K562 (cell line): ENCODE measurements around the gene PPP6C. TPM values are rescaled to one million over a fixed set of nuclear protein-coding genes. Genes with fewer than 3 reads are reported as not detected.
A peak's percentile ranks its signal among the peaks of the same experiment; 100 is the strongest.

Source experiments
- ATAC-seq: fragments of 200-7000 bp; cut with Tn5 transposase; 3 replicates; pipeline ENCODE4 v1.9.1; 2020; ENCODE audit warnings: moderate library complexity
- BruUV-seq: library from RNA; stranded (reverse); fragments of 400-500 nt; replicated peaks from 2 replicates; lab custom pipeline; 2021; lab: Mats Ljungman, UMichigan
- CTCF ChIA-PET: fragments of 300-600 bp; formaldehyde crosslinking; extraction: SDS; loops from one replicate; lab custom pipeline; 2021; ENCODE audit warnings: low intra/inter-chr PET ratio; lab: Yijun Ruan, JAX
- POLR2A ChIA-PET: fragments of 300-600, 350-650 bp; sonication (Branson Sonifier 250); formaldehyde crosslinking; extraction: SDS; loops from one replicate; lab custom pipeline; 2021; ENCODE audit warnings: antibody characterized with exemption, inconsistent platforms; lab: Yijun Ruan, JAX
- DNase-seq, 4 experiments: peaks; one replicate each; pipeline versions ENCODE4 v3.0.0 to v3.0.0-alpha.2; 2011 to 2018; ENCODE audit warnings: low spot score in 3 of 4, mixed read lengths in 3 of 4; ENCODE audit errors: extremely low read depth in 1 of 4
- FAIRE-seq: peaks from 2 replicates; lab custom pipeline; 2011; peaks lifted over from hg19 to GRCh38; lab: Jason Lieb, UNC
- H2AFZ ChIP-seq: 2 replicates; pipeline ENCODE4 v1.6.0; 2011; ENCODE audit warnings: low read depth, low read length, control low read depth, inconsistent platforms
- H3K27ac ChIP-seq: fragments of 200-600 bp; 3 replicates; pipeline ENCODE4 v1.8.0; 2011; ENCODE audit warnings: low read depth, mild to moderate bottlenecking, control low read depth, inconsistent platforms, low read length, moderate library complexity, mixed read lengths; ENCODE audit errors: extremely low read depth
- H3K27me3 ChIP-seq, 2 experiments: fragments of 300-600 bp in 1 of 2; 2 replicates in 1 of 2; 3 replicates in 1 of 2; pipeline versions ENCODE4 v1.6.0 to v1.8.0; 2011; ENCODE audit warnings: inconsistent platforms in 2 of 2, low read length in 2 of 2, mild to moderate bottlenecking in 1 of 2, mixed read lengths in 1 of 2, moderate library complexity in 1 of 2; ENCODE audit not compliant: control insufficient read depth in 2 of 2, insufficient read depth in 2 of 2
- H3K36me3 ChIP-seq: fragments of 300-600 bp; 3 replicates; pipeline ENCODE4 v1.8.0; 2011; ENCODE audit warnings: mild to moderate bottlenecking, low read length, inconsistent platforms; ENCODE audit not compliant: control insufficient read depth, insufficient read depth
- H3K4me1 ChIP-seq, 2 experiments: fragments of 200-600 bp in 1 of 2; replicated peaks in 1 of 2; 2 replicates in 1 of 2; 3 replicates in 1 of 2; pipeline versions ENCODE4 v1.5.1 to v1.8.0; 2011; ENCODE audit warnings: inconsistent platforms in 2 of 2, low read length in 2 of 2, mild to moderate bottlenecking in 1 of 2, mixed read lengths in 1 of 2, moderate library complexity in 1 of 2; ENCODE audit not compliant: control insufficient read depth in 2 of 2, insufficient read depth in 2 of 2
- H3K4me2 ChIP-seq: 2 replicates; pipeline ENCODE4 v1.6.1; 2011; ENCODE audit warnings: low read length, control low read depth, inconsistent platforms, mixed read lengths; ENCODE audit not compliant: insufficient read depth
- H3K4me3 ChIP-seq: fragments of 200-600 bp; sonication (generic), shearing (Covaris generic); 2 replicates; pipeline ENCODE4 v1.5.1; 2016; ENCODE audit warnings: control low read depth, inconsistent platforms
- H3K79me2 ChIP-seq: fragments of 200-600 bp; 3 replicates; pipeline ENCODE4 v1.8.0; 2011; ENCODE audit warnings: low read length, inconsistent platforms; ENCODE audit not compliant: control insufficient read depth, insufficient read depth
- H3K9ac ChIP-seq, 2 experiments: 2 replicates each; pipeline versions ENCODE4 v1.6.0 to v1.6.1; 2011; ENCODE audit warnings: low read depth in 2 of 2, low read length in 2 of 2, control low read depth in 1 of 2, inconsistent platforms in 1 of 2, mild to moderate bottlenecking in 1 of 2, mixed read lengths in 1 of 2; ENCODE audit not compliant: insufficient read depth in 1 of 2
- H3K9me1 ChIP-seq: one replicate; pipeline ENCODE4 v1.6.0; 2011; ENCODE audit warnings: inconsistent platforms, mild to moderate bottlenecking, low read length, moderate library complexity; ENCODE audit not compliant: control insufficient read depth, insufficient read depth
- H3K9me3 ChIP-seq: replicated peaks from 2 replicates; pipeline ENCODE4 v1.5.1; 2011; ENCODE audit warnings: low read depth, low read length, inconsistent platforms; ENCODE audit not compliant: control insufficient read depth, insufficient read depth
- H4K20me1 ChIP-seq: replicated peaks from 2 replicates; pipeline ENCODE4 v1.6.1; 2011; ENCODE audit warnings: low read length, inconsistent platforms, mixed read lengths; ENCODE audit not compliant: control insufficient read depth, insufficient read depth
- ELF2 ChIP-seq: fragments of 250-450 bp; sonication (Bioruptor Pico); IDR thresholded peaks from 2 replicates; pipeline ENCODE4 v1.5.0; 2021; ENCODE audit warnings: mild to moderate bottlenecking
- GABPB1 ChIP-seq: sonication (generic); formaldehyde crosslinking; IDR thresholded peaks from 2 replicates; pipeline ENCODE4 v1.8.0; 2022; ENCODE audit warnings: mild to moderate bottlenecking, missing genetic modification reagents
- NR2C2 ChIP-seq, 2 experiments: fragments of 200-800 bp in 1 of 2; sonication (Bioruptor generic) in 1 of 2; sonication (generic) in 1 of 2; formaldehyde crosslinking in 1 of 2; IDR thresholded peaks; 2 replicates each; pipeline versions ENCODE4 v1.6.1 to v1.8.0; 2016 to 2022; ENCODE audit warnings: mild to moderate bottlenecking in 1 of 2, missing compliant biosample characterization in 1 of 2, missing genetic modification characterization in 1 of 2, missing genetic modification reagents in 1 of 2
- PYGO2 ChIP-seq: fragments of 450-650 bp; IDR thresholded peaks from 2 replicates; pipeline ENCODE4 v1.6.1; 2016; ENCODE audit warnings: mild to moderate bottlenecking, missing genetic modification characterization, moderate library complexity, missing compliant biosample characterization
- SMAD3 ChIP-seq: fragments of 450-650 bp; formaldehyde crosslinking; conservative IDR thresholded peaks from 2 replicates; pipeline ENCODE4 v1.4.0; 2020; ENCODE audit warnings: mild to moderate bottlenecking
- THRB ChIP-seq: fragments of 450-650 bp; formaldehyde crosslinking; conservative IDR thresholded peaks from 2 replicates; pipeline ENCODE4 v1.4.0; 2022; ENCODE audit warnings: mild to moderate bottlenecking, missing genetic modification characterization
- ZNF174 ChIP-seq: fragments of 250-450 bp; sonication (Bioruptor Pico); IDR thresholded peaks from 2 replicates; pipeline ENCODE4 v1.4.0; 2020; ENCODE audit warnings: mild to moderate bottlenecking
- ZNF408 ChIP-seq: fragments of 250-450 bp; sonication (Bioruptor Pico); IDR thresholded peaks from 2 replicates; pipeline ENCODE4 v1.4.0; 2020; ENCODE audit warnings: low read depth, mild to moderate bottlenecking, moderate library complexity
- ZZZ3 ChIP-seq: fragments of 450-650 bp; IDR thresholded peaks from 2 replicates; pipeline ENCODE4 v1.6.1; 2016; ENCODE audit warnings: antibody characterized with exemption, mild to moderate bottlenecking, moderate library complexity
- WGBS: fragments of 100-300 bp; shearing (Covaris generic); methylation state at CpG from one replicate; pipeline ENCODE4 v1.1.6; 2016; ENCODE audit warnings: low coverage, mixed read lengths; ENCODE audit not compliant: insufficient coverage; ENCODE audit errors: missing lambda C conversion rate; 5-methylcytosine and 5-hydroxymethylcytosine counted together
- in situ Hi-C: fragments of 300-500 bp; cut with MboI; formaldehyde crosslinking; loops from 4 replicates; pipeline ENCODE4 v1.15.0; 2018; ENCODE audit warnings: inconsistent platforms, mixed read lengths
- intact Hi-C: fragments of 100-400 bp; cut with micrococcal nuclease; formaldehyde crosslinking; loops from 2 replicates; pipeline ENCODE4 v1.14.2; 2022
- polyA plus RNA-seq, 8 experiments: library from polyadenylated mRNA; depleted of rRNA in 4 of 8; stranded (reverse) in 5 of 8; unstranded in 3 of 8; fragments of >200 nt; fragmentation: Nextera tagmentation in 2 of 8; fragmentation: Illumina TruSeq in 1 of 8; extraction: Ambion mirVana in 2 of 8; extraction: Trizol in 1 of 8; gene quantifications; 2 replicates each; pipeline versions ENCODE4 v1.2.1 to v1.2.3, GENCODE V29; 2011 to 2014; ENCODE audit warnings: inconsistent platforms in 1 of 8, missing spikeins in 1 of 8
- total RNA-seq, 7 experiments: library from RNA; depleted of rRNA in 6 of 7; stranded (reverse); fragments of >200 nt in 6 of 7; fragmentation: Illumina TruSeq in 2 of 7; extraction: Trizol in 2 of 7; gene quantifications; 2 replicates each; pipeline versions ENCODE4 v1.2.1 to v1.2.3, GENCODE V29; 2011 to 2021; ENCODE audit warnings: low replicate concordance in 1 of 7

Gene PPP6C
- total and polyA plus RNA-seq, 9 of the 15 experiments (the other 6 are each of a cell fraction or from before 2014, with no cell fraction given): 18.8 to 44.8 (median 38.3) TPM

- no peak overlapping the region; the same call in 2 of the 3 replicates for H3K27ac ChIP-seq
- peak; percentile 0 for ATAC-seq
- 0 out of 2 replicates have a peak, but pooled peaks have one; percentile 9 for TF ChIP-seq THRB (CRISPR knock-in tag)
- TF ChIP-seq GABPB1 (CRISPR knock-in tag): peak; percentile 63; the same call in 1 of the 2 replicates
- TF ChIP-seq SMAD3 (CRISPR knock-in tag): no peak
- TF ChIP-seq ZNF174 (CRISPR knock-in tag): no peak
- no peak for TF ChIP-seq ZZZ3
- TF ChIP-seq ZNF408 (CRISPR knock-in tag): no peak
- TF ChIP-seq NR2C2 (CRISPR knock-in tag; IDR thresholded peaks at IDR 0.05): 0 out of 2 replicates have a peak, but pooled peaks have one; percentile 7
- TF ChIP-seq NR2C2 (tag; IDR thresholded peaks at IDR 0.05): no peak
- 0 out of 2 replicates have a peak, but pooled peaks have one; percentile 9 for TF ChIP-seq ELF2 (CRISPR knock-in tag)
- no peak for TF ChIP-seq PYGO2
Measured at GRCh38 chr9:125235804-125236519, 46.4 kb upstream of the PPP6C start.

More at GRCh38 chr9:125235804-125236519, 46.4 kb upstream of the PPP6C start:
- intact Hi-C loops: no loop called here
- no TSS peak for BruUV-seq
- in situ Hi-C loops: no loop called here
- POLR2A ChIA-PET: interaction anchor here (0.6 to 6.2 kb wide), 16 partner anchors 10 to 136 kb away, joined by 3 to 75 read pairs (median 4); partner anchors contain the start of gene GAPVD1
- DNase-seq: no peak
- Histone ChIP-seq H3K4me2 (peak overlapping the region; percentile 97), H3K27me3 (no peaks in the 10 kb centered on the region; a peak in 1 of 5 replicates), H3K4me1 (peaks cover 8 to 15% of the 10 kb centered on the region in 2 experiments; a peak in 3 of 5 replicates), H2AFZ (no peak overlapping the region), H4K20me1 (peaks cover 63% of the 10 kb centered on the region), H3K9me1 (no peaks in the 10 kb centered on the region), H3K4me3 (peak overlapping the region; percentile 92; the same call in 1 of the 2 replicates), H3K9ac (no peak overlapping the region), H3K79me2 (peaks cover 57% of the 10 kb centered on the region), H3K36me3 (peaks cover 80% of the 10 kb centered on the region), H3K9me3 (no peaks in the 10 kb centered on the region)
- FAIRE-seq: no peak
- 47% methylated on average over 5 of the region's 5 CpGs for WGBS
- CTCF ChIA-PET: no interaction called here
